ENCODE results near the gene TMEM185B. TPM values are rescaled to one million over a fixed set of nuclear protein-coding genes. Genes with fewer than 3 reads are reported as not detected.
"Not testable (repeated sequence)": the region's sequence is repeated elsewhere in the genome, so short reads cannot be mapped to it uniquely, and the experiment has no call there.

Gene TMEM185B
- total RNA-seq, 1 donor from 2014 or later = 21.6 TPM

DNA sequence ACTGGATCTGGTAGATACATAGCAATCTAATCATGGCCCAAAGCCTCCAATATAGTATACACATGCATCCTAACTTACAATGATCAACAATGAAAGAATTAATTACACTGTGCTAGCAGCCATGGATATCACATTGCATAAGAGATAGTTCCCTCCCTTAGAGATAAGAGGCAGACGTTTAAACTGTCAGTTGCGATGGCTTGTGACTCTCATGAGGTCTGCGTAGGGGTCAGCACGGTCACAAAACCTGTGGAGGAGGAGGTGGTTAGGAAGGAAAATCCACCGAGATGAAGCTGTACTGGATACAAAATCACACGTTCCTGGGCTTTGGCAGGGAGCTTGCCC is 28.7 kb upstream of the TMEM185B start:
- no peak for DNase-seq (ENCODE audit: low spot score)

- DNase-seq (ENCODE audit: low spot score) = no peak
These were observed 27.9 kb upstream of the TMEM185B start for GRCh38 chr2:120251078-120251477.

GRCh38 chr2:120250640-120251039 is 27.4 kb upstream of the TMEM185B start:
- no peak for DNase-seq (ENCODE audit: low spot score)

DNA sequence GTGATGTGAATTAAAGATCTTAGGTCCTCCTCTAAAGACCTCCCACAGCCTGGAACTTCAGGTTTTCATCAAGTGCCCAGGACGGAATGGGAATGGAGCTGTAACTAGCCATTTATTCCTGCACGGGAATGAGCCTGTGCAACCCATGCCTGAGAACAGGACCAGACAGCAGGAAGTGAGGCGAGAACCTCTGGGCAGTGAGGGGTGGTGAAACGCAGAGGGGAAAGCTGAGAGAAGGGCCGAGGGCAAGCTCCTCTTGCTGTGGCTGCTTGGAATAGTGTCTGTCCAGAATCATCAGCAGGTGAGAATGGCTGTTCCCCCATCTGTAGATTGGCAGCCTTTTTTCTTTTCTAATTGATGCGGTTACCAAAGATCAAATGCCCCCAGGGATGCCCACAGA is 24.7 kb upstream of the TMEM185B start:
- DNase-seq (ENCODE audit: low spot score) = no peak

- DNase-seq (ENCODE audit: low spot score) = no peak
These were observed 23.5 kb upstream of the TMEM185B start for GRCh38 chr2:120246546-120247300.

DNA sequence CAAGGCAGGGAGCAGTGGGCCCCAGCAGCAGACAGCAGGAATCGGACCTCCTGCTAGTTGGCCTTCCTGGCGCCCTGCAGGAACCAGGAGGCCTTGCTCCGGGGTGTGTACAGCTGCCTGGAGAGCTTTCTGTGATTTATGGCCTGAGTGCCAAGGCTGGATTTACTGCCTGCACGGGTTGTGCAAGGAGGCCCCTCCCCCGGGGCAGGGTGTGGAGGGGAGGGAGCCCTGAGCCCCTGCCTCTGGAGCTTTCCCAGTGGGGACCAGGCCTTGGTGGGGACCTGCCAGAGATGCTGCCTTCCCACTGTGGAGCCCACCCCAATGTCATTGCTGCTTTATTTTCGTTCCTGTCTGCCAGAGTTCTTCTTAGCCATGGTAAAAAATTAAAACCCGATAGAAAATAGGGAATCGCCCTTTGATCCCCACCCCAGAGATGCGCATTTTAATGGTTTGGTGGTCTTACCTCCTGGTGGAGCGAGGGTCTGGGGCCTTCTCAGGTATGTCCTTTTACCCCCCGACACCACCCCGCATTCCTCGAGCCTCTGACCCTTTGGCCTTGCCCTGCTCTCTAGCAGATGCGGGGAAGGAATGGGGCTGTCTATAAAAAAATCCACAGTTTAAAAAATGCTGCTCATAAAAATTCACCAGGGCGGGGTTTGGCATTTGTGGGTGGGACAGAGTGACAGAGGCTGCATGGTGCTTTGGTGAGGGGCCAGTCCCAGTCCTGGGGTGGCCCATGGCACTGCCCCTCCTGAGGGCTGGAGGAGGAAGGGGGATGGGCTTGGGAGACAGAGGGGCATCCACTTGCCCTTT is 22.5 kb upstream of the TMEM185B start:
- no peak for DNase-seq (ENCODE audit: low spot score)

GRCh38 chr2:120244656-120245519 is 21.7 kb upstream of the TMEM185B start:
- DNase-seq (ENCODE audit: low spot score) = no peak

GRCh38 chr2:120243875-120244553 is 20.8 kb upstream of the TMEM185B start:
- no peak for DNase-seq (ENCODE audit: low spot score)

- DNase-seq (ENCODE audit: low spot score) = no peak
These were observed 20.0 kb upstream of the TMEM185B start for GRCh38 chr2:120243211-120243610.

DNA sequence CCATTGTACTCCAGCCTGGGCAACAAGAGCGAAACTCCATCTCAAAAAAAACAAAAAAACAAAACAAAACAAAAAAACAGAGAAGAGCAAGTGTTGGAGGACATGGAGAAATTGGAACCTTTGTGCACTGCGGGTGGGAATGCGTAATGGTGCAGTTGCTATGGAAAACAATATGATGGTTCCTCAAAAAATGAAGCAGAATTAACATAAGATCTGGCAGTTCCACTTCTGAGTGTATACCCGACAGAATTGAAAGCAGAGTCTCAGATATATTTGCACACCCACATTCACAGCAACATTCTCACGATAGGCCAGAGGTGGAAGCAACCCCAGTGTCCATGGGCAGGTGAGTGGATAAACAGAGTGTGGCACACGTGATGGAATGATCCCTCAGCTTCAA is 18.5 kb upstream of the TMEM185B start:
- DNase-seq (ENCODE audit: low spot score) = no peak

DNA sequence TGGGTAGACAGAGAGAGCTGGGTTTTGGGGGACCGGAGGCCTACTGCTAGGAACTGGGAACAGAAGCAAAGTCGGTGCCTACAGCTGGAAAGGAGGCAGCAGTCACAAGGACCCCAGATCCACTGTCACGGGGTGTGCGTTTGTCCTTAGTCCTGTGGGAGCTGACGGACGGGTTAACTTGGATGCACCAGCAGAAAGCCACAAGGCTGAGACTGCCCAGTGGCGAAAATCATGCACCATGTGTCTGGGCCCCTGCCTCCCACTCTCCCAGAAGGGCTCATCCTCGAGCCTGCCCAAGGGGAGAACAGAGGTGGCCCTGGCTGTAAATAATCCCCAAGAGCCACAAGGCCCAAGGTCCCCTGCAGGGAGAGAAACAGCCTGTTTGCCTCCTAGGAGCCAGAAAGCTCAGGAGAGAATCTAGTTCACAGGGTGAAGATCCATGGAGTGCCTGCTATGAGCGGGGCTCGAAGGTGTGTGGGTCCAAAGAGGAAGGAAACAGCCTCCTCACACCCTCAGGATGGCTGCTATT is 17.8 kb upstream of the TMEM185B start:
- DNase-seq (ENCODE audit: low spot score) = no peak

- DNase-seq (ENCODE audit: low spot score) = no peak
These were observed 16.5 kb upstream of the TMEM185B start for GRCh38 chr2:120239488-120240287.

GRCh38 chr2:120238728-120239487 is 15.7 kb upstream of the TMEM185B start:
- DNase-seq (ENCODE audit: low spot score) = peak; percentile 60

- DNase-seq (ENCODE audit: low spot score) = no peak
These were observed 14.3 kb upstream of the TMEM185B start for GRCh38 chr2:120237491-120237902.

DNA sequence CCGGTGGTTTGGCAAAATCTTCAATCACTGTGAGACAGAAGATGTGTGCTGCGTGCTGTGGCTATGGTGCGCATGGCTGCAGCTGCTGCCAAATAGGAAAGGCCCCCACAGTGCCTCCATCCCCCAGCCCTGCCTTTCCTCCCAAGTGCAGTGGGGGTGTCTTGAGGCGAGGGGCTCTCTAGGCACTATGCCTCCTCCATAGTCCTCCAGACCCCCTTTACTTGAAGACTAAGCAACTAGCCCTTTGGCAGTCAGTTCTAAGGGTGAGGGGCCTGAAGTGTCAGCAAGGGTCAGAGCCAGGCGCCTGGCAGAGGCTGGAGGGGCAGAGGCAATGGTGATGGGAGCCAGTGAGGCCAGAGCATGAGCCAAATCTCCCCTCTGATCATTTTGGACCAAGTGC is 13.6 kb upstream of the TMEM185B start:
- no peak for DNase-seq (ENCODE audit: low spot score)

- no peak for DNase-seq (ENCODE audit: low spot score)
These were observed 13.1 kb upstream of the TMEM185B start for GRCh38 chr2:120236316-120236715.

DNA sequence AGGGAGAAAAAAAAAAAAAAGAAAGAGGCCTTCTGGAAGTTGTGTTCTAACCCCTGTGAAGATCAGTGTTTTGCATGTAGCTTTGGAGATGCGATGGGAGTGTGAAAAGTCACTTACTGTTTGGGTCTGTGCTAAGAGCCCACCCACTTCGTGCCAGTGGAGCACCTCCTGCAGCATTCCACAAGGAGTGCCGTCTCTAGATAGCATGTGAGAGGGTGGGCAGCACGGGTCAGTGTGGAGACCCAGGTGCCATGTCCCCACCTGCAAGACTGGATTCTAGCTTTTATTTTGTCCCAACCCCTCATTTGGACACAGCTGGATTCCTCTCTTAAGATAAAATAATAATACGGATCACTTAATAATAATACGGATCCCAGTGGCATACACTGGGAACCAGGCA is 12.5 kb upstream of the TMEM185B start:
- DNase-seq (ENCODE audit: low spot score) = no peak

GRCh38 chr2:120235158-120235557 is 12.0 kb upstream of the TMEM185B start:
- not testable (repeated sequence) for DNase-seq (ENCODE audit: low spot score)

DNA sequence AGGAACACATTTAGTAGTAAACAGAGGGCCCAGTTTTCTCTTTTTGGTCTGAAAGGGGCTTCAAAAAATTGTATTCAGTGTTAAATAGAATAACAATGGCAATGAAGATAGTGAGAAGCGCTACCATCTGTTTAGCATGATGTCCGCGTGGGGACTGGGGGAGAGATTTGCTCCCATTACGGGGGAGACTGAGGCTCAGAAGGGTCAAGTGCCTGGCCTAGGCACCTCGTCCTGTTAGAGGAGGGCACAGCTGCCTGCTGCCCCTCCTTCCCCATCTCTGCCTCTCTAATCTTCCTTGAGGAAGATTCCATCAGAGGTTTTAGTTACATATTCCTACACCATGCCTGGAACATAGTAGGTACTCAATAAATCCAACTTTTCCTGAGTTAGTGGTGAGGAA is 10.1 kb upstream of the TMEM185B start:
- no peak for DNase-seq (ENCODE audit: low spot score)

Data from mucosa of gallbladder (tissue), 1 donor.